MM.1S (cell line): ENCODE results near the gene RXRA.

Experiments
- DNase-seq: peaks from one replicate; pipeline ENCODE4 v3.0.0-alpha.2; 2015
- H2AFZ ChIP-seq: fragments of 300-600 bp; sonication (generic); 2 replicates; pipeline ENCODE4 v1.6.0; 2016; ENCODE audit warnings: antibody characterized with exemption, low read length
- H3F3A ChIP-seq: fragments of 300-600 bp; sonication (generic); 2 replicates; pipeline ENCODE4 v1.6.1; 2016; ENCODE audit warnings: mild to moderate bottlenecking, antibody characterized with exemption, low read length, moderate library complexity, mixed read lengths; ENCODE audit not compliant: insufficient read depth
- H3K27ac ChIP-seq: fragments of 300-600 bp; sonication (generic); 2 replicates; pipeline ENCODE4 v1.5.1; 2016; ENCODE audit warnings: mild to moderate bottlenecking, low read length
- H3K27me3 ChIP-seq: fragments of 300-600 bp; sonication (generic); replicated peaks from 2 replicates; pipeline ENCODE4 v1.6.0; 2016; ENCODE audit warnings: low read length; ENCODE audit not compliant: insufficient read depth
- H3K36me3 ChIP-seq: fragments of 300-600 bp; sonication (generic); replicated peaks from 2 replicates; pipeline ENCODE4 v1.6.1; 2016; ENCODE audit warnings: mild to moderate bottlenecking, low read length, mixed read lengths; ENCODE audit not compliant: insufficient read depth
- H3K4me1 ChIP-seq: fragments of 300-600 bp; sonication (generic); 2 replicates; pipeline ENCODE4 v1.6.1; 2016; ENCODE audit warnings: low read length, mixed read lengths
- H3K4me2 ChIP-seq: fragments of 300-600 bp; sonication (generic); 2 replicates; pipeline ENCODE4 v1.6.0; 2016; ENCODE audit warnings: low read depth, low read length
- H3K4me3 ChIP-seq: fragments of 300-600 bp; sonication (generic); 2 replicates; pipeline ENCODE4 v1.5.1; 2016; ENCODE audit warnings: low read length, mixed read lengths
- H3K79me2 ChIP-seq: fragments of 300-600 bp; sonication (generic); 2 replicates; pipeline ENCODE4 v1.6.1; 2016; ENCODE audit warnings: mixed run types, low read length, mixed read lengths
- H3K9ac ChIP-seq: fragments of 300-600 bp; sonication (generic); 2 replicates; pipeline ENCODE4 v1.6.1; 2016; ENCODE audit warnings: low read length, mixed read lengths
- H3K9me2 ChIP-seq: fragments of 300-600 bp; sonication (generic); replicated peaks from 2 replicates; pipeline ENCODE4 v1.6.1; 2016; ENCODE audit warnings: mild to moderate bottlenecking, low read length, mixed read lengths; ENCODE audit not compliant: insufficient read depth
- H3K9me3 ChIP-seq: fragments of 300-600 bp; sonication (generic); replicated peaks from 2 replicates; pipeline ENCODE4 v1.6.1; 2016; ENCODE audit warnings: mild to moderate bottlenecking, low read length, mixed read lengths; ENCODE audit not compliant: insufficient read depth
- H4K20me1 ChIP-seq: fragments of 300-600 bp; sonication (generic); 2 replicates; pipeline ENCODE4 v1.6.1; 2016; ENCODE audit warnings: mild to moderate bottlenecking, low read length, moderate library complexity, mixed read lengths; ENCODE audit not compliant: insufficient read depth
- EZH2 ChIP-seq: fragments of 300-600 bp; sonication (generic); optimal IDR thresholded peaks from 2 replicates; pipeline ENCODE3; 2017; ENCODE audit warnings: low read depth, mild to moderate bottlenecking, antibody characterized with exemption, low read length, mixed read lengths
- EZH2phosphoT487 ChIP-seq: fragments of 300-600 bp; sonication (generic); IDR thresholded peaks from 2 replicates; pipeline ENCODE4 v1.6.1; 2018; ENCODE audit warnings: antibody characterized with exemption, low read length
- TF ChIP-seq, protein P1 (sequence below): fragments of 300-600 bp; sonication (generic); IDR thresholded peaks from 2 replicates; pipeline ENCODE4 v1.5.1; 2016; ENCODE audit warnings: antibody characterized with exemption, low read length, mixed read lengths

Gene RXRA

DNA sequence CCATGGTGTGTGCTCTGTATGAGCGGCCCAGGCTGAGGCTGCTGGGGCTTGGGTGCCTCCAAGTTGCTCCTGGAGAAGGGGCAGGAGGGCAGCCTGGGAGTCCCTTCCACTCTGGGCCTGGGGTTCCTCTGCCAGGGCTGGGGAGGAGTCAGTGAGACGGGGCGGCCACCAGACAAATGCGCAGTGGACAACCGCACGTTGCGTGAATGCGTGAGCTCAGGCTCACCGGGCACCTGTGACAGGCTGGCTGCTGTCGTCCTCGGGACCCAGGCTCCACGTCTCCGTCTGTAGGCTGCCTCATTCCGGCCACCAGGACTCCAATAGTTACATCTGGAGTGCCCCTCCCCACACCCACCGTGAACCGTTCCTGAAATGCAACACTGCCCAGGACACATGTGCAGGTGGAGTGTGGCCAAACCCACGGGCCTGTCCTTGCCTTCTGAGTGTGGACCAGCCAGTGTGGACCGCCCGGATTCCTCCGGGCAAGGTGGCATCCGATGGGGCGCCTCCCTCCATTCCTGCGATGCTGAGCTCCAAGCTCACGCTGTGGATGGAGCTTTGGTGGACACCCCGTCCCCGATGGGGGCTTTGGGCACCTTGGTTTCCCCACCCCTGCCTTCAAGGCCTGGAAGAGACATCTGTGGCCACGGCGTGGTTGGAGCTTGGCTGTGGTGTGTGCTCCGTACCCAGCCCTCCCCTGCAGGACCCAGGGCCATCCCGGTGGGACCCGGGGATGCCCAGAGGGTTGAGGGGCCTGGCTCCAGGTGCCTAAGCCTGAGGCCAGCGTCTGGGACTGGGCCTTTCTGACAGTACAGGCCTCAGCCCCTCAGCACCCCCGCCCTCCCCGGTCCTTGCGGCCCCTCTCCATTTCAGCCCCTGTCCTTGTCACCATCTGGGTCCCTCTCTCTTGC, 34.0 kb upstream of the RXRA start:
- DNase-seq = no peak
- H3K27me3 ChIP-seq = peaks cover 61% of the 10 kb centered on the region
- H3K9ac ChIP-seq = no peak overlapping the region
- H3K4me3 ChIP-seq = no peak overlapping the region
- no peaks in the 10 kb centered on the region for H3K36me3 ChIP-seq
- H3K9me3 ChIP-seq = no peaks in the 10 kb centered on the region
- no peak overlapping the region for H2AFZ ChIP-seq
- no peak overlapping the region for H3K27ac ChIP-seq
- no peaks in the 10 kb centered on the region for H3K79me2 ChIP-seq
- no peaks in the 10 kb centered on the region for H3K9me2 ChIP-seq
- no peaks in the 10 kb centered on the region for H3K4me1 ChIP-seq
- H3K4me2 ChIP-seq = no peak overlapping the region
- H3F3A ChIP-seq = no peaks in the 10 kb centered on the region
- no peaks in the 10 kb centered on the region for H4K20me1 ChIP-seq
- TF ChIP-seq, protein P1, sequence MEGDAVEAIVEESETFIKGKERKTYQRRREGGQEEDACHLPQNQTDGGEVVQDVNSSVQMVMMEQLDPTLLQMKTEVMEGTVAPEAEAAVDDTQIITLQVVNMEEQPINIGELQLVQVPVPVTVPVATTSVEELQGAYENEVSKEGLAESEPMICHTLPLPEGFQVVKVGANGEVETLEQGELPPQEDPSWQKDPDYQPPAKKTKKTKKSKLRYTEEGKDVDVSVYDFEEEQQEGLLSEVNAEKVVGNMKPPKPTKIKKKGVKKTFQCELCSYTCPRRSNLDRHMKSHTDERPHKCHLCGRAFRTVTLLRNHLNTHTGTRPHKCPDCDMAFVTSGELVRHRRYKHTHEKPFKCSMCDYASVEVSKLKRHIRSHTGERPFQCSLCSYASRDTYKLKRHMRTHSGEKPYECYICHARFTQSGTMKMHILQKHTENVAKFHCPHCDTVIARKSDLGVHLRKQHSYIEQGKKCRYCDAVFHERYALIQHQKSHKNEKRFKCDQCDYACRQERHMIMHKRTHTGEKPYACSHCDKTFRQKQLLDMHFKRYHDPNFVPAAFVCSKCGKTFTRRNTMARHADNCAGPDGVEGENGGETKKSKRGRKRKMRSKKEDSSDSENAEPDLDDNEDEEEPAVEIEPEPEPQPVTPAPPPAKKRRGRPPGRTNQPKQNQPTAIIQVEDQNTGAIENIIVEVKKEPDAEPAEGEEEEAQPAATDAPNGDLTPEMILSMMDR = no peak
- TF ChIP-seq EZH2phosphoT487 = no peak

DNA sequence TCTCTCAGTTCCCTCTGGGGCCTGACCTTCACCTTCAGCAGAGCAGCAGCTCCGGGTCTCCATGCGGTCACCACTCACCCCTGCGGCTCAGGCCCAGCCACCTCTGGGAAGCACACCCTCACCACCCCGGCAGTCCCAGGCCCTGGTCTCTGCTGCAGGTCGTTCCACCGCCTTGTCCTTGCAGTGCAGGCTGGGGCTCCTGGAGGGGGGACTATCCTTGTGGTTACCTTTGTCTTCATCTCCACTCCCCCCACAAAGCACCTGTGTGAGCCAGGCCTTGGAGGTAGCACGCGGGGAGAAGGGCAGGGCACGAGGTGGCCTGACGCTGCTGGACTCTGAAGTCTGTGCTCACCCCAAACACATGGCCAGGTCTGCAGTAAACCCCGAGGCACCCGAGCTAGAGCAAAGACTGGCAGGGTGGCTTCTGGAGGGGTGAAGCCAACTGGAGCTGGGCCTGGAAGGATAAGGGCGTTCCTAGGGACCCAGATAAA, 33.2 kb upstream of the RXRA start:
- Histone ChIP-seq H3K36me3 (no peaks in the 10 kb centered on the region), H3K9ac (no peak overlapping the region), H3K27ac (no peak overlapping the region)

DNA sequence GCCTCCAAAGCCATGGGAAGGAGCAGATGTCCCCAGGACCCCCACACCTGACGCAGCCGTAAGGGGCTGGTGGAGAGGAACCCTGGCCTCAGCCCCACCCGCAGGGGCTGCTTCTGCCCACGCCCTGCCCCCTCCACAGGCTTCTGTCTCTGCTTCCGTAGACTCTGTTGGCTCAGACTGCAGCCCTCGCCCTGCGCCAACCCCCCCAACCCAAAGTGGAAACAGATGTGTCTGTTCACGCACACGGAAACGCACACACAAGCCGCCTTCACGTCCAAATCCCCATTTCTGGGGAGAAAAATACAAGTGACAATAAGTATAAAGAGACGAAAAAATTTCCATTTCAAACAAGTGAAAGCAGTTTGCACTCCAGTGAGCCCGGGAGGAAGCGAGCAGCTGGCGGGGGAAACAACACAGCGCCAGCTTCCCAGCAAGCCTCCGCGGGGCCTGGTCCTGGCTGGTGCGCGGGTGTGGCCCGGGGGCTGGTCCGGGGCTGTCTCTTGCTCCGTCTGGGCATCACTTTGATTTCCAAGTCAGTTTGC, 32.6 kb upstream of the RXRA start:
- no peak overlapping the region for H3K27ac ChIP-seq
- no peaks in the 10 kb centered on the region for H3K9me3 ChIP-seq
- no peak for DNase-seq
- H3K9me2 ChIP-seq = no peaks in the 10 kb centered on the region
- H3K36me3 ChIP-seq = no peaks in the 10 kb centered on the region
- no peaks in the 10 kb centered on the region for H3K79me2 ChIP-seq
- peaks cover 72% of the 10 kb centered on the region for H3K27me3 ChIP-seq
- H3F3A ChIP-seq = no peaks in the 10 kb centered on the region
- H3K4me2 ChIP-seq = peak overlapping the region; percentile 6; the same call in 1 of the 2 replicates
- H3K4me1 ChIP-seq = no peaks in the 10 kb centered on the region
- H2AFZ ChIP-seq = no peak overlapping the region
- H3K9ac ChIP-seq = no peak overlapping the region
- no peak overlapping the region for H3K4me3 ChIP-seq
- H4K20me1 ChIP-seq = no peaks in the 10 kb centered on the region
- TF ChIP-seq, protein P1 = no peak
- TF ChIP-seq EZH2phosphoT487 = no peak
- TF ChIP-seq EZH2 = no peak

More for the DNA sequence above, 33.2 kb upstream of the RXRA start:
- Histone ChIP-seq H3K9me2 (no peaks in the 10 kb centered on the region), H3K4me3 (no peak overlapping the region), H3K4me1 (no peaks in the 10 kb centered on the region), H3K27me3 (peaks cover 69% of the 10 kb centered on the region), H4K20me1 (no peaks in the 10 kb centered on the region), H2AFZ (no peak overlapping the region), H3K79me2 (no peaks in the 10 kb centered on the region), H3K9me3 (no peaks in the 10 kb centered on the region), H3K4me2 (no peak overlapping the region), H3F3A (no peaks in the 10 kb centered on the region)
- TF ChIP-seq EZH2 (no peak), EZH2phosphoT487 (no peak)
- TF ChIP-seq, protein P1 = no peak
- no peak for DNase-seq
